K562 (cell line): Measurements from ENCODE around the gene TESK2. TPM values are rescaled to one million over a fixed set of nuclear protein-coding genes. Genes with fewer than 3 reads are reported as not detected.
A peak's percentile ranks its signal among the peaks of the same experiment; 100 is the strongest.

Experiments used
- ARNT ChIP-seq, 2 experiments: fragments of 450-650 bp; IDR thresholded peaks; 2 replicates each; pipeline ENCODE4 v1.6.1; 2016; ENCODE audit warnings: mild to moderate bottlenecking in 1 of 2
- EZH2 ChIP-seq: IDR thresholded peaks from 2 replicates; pipeline ENCODE4 v1.6.1; 2012; ENCODE audit warnings: low read depth, mild to moderate bottlenecking, inconsistent platforms, low read length, borderline replicate concordance
- GTF2E2 ChIP-seq: fragments of 200-800 bp; sonication (Bioruptor generic); IDR thresholded peaks from 2 replicates; pipeline ENCODE4 v1.6.1; 2016; ENCODE audit warnings: missing genetic modification characterization, missing compliant biosample characterization
- HDGF ChIP-seq: fragments of 450-650 bp; IDR thresholded peaks from 2 replicates; pipeline ENCODE4 v1.6.1; 2016
- L3MBTL2 ChIP-seq: fragments of 450-650 bp; IDR thresholded peaks from 2 replicates; pipeline ENCODE4 v1.6.1; 2016; ENCODE audit warnings: mild to moderate bottlenecking, moderate library complexity
- MAFG ChIP-seq: fragments of 450-650 bp; conservative IDR thresholded peaks from 2 replicates; pipeline ENCODE4 v1.6.1; 2016; ENCODE audit warnings: missing genetic modification characterization, missing compliant biosample characterization
- PHTF2 ChIP-seq: fragments of 250-450 bp; sonication (Bioruptor Pico); IDR thresholded peaks from 2 replicates; pipeline ENCODE4 v1.5.0; 2021; ENCODE audit warnings: mild to moderate bottlenecking
- SMAD2 ChIP-seq: fragments of 150-350 bp; IDR thresholded peaks from 2 replicates; pipeline ENCODE4 v1.6.1; 2014; ENCODE audit warnings: low read depth, mild to moderate bottlenecking, low read length
- ZNF23 ChIP-seq: fragments of 250-450 bp; sonication (Bioruptor Pico); IDR thresholded peaks from 2 replicates; pipeline ENCODE4 v1.4.0; 2020; ENCODE audit warnings: mild to moderate bottlenecking
- polyA plus RNA-seq, 8 experiments: library from polyadenylated mRNA; depleted of rRNA in 4 of 8; stranded (reverse) in 5 of 8; unstranded in 3 of 8; fragments of >200 nt; fragmentation: Nextera tagmentation in 2 of 8; fragmentation: Illumina TruSeq in 1 of 8; extraction: Ambion mirVana in 2 of 8; extraction: Trizol in 1 of 8; gene quantifications; 2 replicates each; pipeline versions ENCODE4 v1.2.1 to v1.2.3, GENCODE V29; 2011 to 2014; ENCODE audit warnings: inconsistent platforms in 1 of 8, missing spikeins in 1 of 8
- total RNA-seq, 7 experiments: library from RNA; depleted of rRNA in 6 of 7; stranded (reverse); fragments of >200 nt in 6 of 7; fragmentation: Illumina TruSeq in 2 of 7; extraction: Trizol in 2 of 7; gene quantifications; 2 replicates each; pipeline versions ENCODE4 v1.2.1 to v1.2.3, GENCODE V29; 2011 to 2021; ENCODE audit warnings: low replicate concordance in 1 of 7
- TF ChIP-seq, protein P1 (sequence below): fragments of 250-450 bp; sonication (Bioruptor Pico); IDR thresholded peaks from 2 replicates; pipeline ENCODE4 v1.5.1; 2021; ENCODE audit warnings: mild to moderate bottlenecking
- TF ChIP-seq, protein P2 (sequence below): IDR thresholded peaks from 3 replicates; pipeline ENCODE4 v1.6.1; 2011; ENCODE audit warnings: borderline replicate concordance, mild to moderate bottlenecking; ENCODE audit not compliant: insufficient read length, insufficient read depth
- TF ChIP-seq, protein P3 (sequence below): IDR thresholded peaks from 2 replicates; pipeline ENCODE4 v1.6.1; 2014; ENCODE audit warnings: antibody characterized with exemption
- TF ChIP-seq, protein P4 (sequence below): fragments of 450-650 bp; formaldehyde crosslinking; IDR thresholded peaks from 2 replicates; pipeline ENCODE4 v1.4.0; 2022; ENCODE audit warnings: mild to moderate bottlenecking, moderate library complexity
- TF ChIP-seq, protein P5 (sequence below): fragments of 250-450 bp; sonication (Bioruptor Pico); IDR thresholded peaks from 2 replicates; pipeline ENCODE4 v1.8.0; 2021; ENCODE audit warnings: mild to moderate bottlenecking, moderate library complexity
- TF ChIP-seq, protein P6 (sequence below), 2 experiments: IDR thresholded peaks; 2 replicates each; pipeline ENCODE4 v1.6.1; 2011; ENCODE audit warnings: borderline replicate concordance in 1 of 2, control low read depth in 1 of 2, low read depth in 1 of 2, low read length in 1 of 2, mild to moderate bottlenecking in 1 of 2, mixed read lengths in 1 of 2, moderate library complexity in 1 of 2; ENCODE audit not compliant: insufficient read depth in 1 of 2, insufficient read length in 1 of 2, poor library complexity in 1 of 2, severe bottlenecking in 1 of 2; ENCODE audit errors: extremely low read depth in 1 of 2
- TF ChIP-seq, protein P7 (sequence below): sonication (generic); formaldehyde crosslinking; IDR thresholded peaks from 2 replicates; pipeline ENCODE4 v1.9.0; 2022; ENCODE audit warnings: mild to moderate bottlenecking, missing genetic modification reagents
- TF ChIP-seq, protein P8 (sequence below): fragments of 450-650 bp; formaldehyde crosslinking; IDR thresholded peaks from 2 replicates; pipeline ENCODE4 v1.4.0; 2022; ENCODE audit warnings: missing genetic modification characterization

TESK2 gene
- total and polyA plus RNA-seq, 9 of the 15 experiments (the other 6 are each of a cell fraction or from before 2014, with no cell fraction given): 1.6 to 5.3 (median 3.7) TPM

DNA sequence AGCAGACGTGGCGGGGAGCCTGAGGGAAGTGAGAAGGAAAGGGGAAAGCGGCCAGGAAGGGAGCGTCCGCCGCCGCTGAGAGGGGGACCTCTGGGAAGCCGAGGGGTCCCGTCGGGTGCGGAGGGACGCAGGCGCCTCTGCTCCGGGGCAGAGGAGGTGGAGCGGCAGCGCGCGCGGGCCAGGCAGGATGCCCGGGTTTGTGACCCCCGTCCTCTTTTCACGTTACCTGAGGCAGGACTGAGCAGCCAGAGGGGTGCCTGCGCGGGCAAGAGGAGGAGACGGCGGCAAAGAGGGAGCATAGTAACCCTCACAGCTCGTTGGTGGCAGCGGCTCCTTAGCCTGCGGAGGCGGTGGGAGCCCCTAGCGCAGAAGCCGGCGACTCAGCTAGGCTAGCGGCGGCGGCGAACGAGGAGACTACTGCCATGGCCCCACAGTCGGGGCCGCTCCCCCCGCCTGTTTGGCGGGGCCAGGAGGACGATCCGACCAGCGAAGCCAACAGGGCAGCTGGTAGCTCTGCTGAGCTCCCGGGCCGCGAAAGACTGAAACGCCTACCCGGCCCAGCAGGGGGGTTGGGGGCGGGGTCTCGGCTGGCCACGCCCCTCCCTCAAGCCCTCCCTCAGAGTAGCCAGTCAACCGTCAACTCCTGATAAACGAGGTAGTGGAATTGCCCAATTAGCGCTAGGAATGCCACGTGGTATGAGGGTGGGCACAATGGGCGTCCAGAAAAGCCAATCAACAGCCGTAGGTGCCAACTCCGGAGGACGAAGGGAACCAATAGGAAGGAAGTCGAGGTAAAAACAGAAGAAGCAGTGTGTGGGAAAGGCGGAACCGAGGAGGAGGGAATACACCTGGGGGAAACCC, at the start of gene TESK2 (continued):
- TF ChIP-seq, protein P1, sequence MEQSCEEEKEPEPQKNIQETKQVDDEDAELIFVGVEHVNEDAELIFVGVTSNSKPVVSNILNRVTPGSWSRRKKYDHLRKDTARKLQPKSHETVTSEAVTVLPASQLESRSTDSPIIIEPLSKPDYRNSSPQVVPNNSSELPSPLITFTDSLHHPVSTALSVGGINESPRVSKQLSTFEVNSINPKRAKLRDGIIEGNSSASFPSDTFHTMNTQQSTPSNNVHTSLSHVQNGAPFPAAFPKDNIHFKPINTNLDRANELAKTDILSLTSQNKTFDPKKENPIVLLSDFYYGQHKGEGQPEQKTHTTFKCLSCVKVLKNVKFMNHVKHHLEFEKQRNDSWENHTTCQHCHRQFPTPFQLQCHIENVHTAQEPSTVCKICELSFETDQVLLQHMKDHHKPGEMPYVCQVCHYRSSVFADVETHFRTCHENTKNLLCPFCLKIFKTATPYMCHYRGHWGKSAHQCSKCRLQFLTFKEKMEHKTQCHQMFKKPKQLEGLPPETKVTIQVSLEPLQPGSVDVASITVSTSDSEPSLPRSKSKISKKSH: no peak
- TF ChIP-seq MAFG (tag) (no peak), EZH2 (no peak), ZNF23 (CRISPR knock-in tag) (no peak), L3MBTL2 (peak; percentile 99), ARNT (IDR thresholded peaks at IDR 0.05) (peak; percentile 48 to 63; a peak in 2 of 4 replicates), GTF2E2 (tag) (no peak), HDGF (no peak), SMAD2 (no peak), PHTF2 (no peak)
- TF ChIP-seq, protein P2, sequence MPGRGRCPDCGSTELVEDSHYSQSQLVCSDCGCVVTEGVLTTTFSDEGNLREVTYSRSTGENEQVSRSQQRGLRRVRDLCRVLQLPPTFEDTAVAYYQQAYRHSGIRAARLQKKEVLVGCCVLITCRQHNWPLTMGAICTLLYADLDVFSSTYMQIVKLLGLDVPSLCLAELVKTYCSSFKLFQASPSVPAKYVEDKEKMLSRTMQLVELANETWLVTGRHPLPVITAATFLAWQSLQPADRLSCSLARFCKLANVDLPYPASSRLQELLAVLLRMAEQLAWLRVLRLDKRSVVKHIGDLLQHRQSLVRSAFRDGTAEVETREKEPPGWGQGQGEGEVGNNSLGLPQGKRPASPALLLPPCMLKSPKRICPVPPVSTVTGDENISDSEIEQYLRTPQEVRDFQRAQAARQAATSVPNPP: no peak
- TF ChIP-seq, protein P3, sequence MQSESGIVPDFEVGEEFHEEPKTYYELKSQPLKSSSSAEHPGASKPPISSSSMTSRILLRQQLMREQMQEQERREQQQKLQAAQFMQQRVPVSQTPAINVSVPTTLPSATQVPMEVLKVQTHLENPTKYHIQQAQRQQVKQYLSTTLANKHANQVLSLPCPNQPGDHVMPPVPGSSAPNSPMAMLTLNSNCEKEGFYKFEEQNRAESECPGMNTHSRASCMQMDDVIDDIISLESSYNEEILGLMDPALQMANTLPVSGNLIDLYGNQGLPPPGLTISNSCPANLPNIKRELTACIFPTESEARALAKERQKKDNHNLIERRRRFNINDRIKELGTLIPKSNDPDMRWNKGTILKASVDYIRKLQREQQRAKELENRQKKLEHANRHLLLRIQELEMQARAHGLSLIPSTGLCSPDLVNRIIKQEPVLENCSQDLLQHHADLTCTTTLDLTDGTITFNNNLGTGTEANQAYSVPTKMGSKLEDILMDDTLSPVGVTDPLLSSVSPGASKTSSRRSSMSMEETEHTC: no peak
- TF ChIP-seq, protein P4, sequence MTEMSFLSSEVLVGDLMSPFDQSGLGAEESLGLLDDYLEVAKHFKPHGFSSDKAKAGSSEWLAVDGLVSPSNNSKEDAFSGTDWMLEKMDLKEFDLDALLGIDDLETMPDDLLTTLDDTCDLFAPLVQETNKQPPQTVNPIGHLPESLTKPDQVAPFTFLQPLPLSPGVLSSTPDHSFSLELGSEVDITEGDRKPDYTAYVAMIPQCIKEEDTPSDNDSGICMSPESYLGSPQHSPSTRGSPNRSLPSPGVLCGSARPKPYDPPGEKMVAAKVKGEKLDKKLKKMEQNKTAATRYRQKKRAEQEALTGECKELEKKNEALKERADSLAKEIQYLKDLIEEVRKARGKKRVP (CRISPR knock-in tag): no peak
- TF ChIP-seq, protein P5, sequence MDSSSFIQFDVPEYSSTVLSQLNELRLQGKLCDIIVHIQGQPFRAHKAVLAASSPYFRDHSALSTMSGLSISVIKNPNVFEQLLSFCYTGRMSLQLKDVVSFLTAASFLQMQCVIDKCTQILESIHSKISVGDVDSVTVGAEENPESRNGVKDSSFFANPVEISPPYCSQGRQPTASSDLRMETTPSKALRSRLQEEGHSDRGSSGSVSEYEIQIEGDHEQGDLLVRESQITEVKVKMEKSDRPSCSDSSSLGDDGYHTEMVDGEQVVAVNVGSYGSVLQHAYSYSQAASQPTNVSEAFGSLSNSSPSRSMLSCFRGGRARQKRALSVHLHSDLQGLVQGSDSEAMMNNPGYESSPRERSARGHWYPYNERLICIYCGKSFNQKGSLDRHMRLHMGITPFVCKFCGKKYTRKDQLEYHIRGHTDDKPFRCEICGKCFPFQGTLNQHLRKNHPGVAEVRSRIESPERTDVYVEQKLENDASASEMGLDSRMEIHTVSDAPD (CRISPR knock-in tag): no peak
- TF ChIP-seq, protein P6, sequence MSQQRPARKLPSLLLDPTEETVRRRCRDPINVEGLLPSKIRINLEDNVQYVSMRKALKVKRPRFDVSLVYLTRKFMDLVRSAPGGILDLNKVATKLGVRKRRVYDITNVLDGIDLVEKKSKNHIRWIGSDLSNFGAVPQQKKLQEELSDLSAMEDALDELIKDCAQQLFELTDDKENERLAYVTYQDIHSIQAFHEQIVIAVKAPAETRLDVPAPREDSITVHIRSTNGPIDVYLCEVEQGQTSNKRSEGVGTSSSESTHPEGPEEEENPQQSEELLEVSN (IDR thresholded peaks at IDR 0.05; ENCODE audit: borderline replicate concordance in 1 of 2, extremely low read depth in 1 of 2, insufficient read depth in 1 of 2, insufficient read length in 1 of 2, low read depth in 1 of 2, low read length in 1 of 2, poor library complexity in 1 of 2, severe bottlenecking in 1 of 2): peak; percentile 88 to 91
- TF ChIP-seq, protein P7, sequence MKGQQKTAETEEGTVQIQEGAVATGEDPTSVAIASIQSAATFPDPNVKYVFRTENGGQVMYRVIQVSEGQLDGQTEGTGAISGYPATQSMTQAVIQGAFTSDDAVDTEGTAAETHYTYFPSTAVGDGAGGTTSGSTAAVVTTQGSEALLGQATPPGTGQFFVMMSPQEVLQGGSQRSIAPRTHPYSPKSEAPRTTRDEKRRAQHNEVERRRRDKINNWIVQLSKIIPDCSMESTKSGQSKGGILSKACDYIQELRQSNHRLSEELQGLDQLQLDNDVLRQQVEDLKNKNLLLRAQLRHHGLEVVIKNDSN (CRISPR knock-in tag): peak; percentile 75
- TF ChIP-seq, protein P8, sequence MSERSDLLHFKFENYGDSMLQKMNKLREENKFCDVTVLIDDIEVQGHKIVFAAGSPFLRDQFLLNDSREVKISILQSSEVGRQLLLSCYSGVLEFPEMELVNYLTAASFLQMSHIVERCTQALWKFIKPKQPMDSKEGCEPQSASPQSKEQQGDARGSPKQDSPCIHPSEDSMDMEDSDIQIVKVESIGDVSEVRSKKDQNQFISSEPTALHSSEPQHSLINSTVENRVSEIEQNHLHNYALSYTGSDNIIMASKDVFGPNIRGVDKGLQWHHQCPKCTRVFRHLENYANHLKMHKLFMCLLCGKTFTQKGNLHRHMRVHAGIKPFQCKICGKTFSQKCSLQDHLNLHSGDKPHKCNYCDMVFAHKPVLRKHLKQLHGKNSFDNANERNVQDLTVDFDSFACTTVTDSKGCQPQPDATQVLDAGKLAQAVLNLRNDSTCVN: no peak
